ENCODE results near the gene DNAH8.
"Not testable (repeated sequence)": the region's sequence is repeated elsewhere in the genome, so short reads cannot be mapped to it uniquely, and the experiment has no call there.

The DNAH8 gene

DNA sequence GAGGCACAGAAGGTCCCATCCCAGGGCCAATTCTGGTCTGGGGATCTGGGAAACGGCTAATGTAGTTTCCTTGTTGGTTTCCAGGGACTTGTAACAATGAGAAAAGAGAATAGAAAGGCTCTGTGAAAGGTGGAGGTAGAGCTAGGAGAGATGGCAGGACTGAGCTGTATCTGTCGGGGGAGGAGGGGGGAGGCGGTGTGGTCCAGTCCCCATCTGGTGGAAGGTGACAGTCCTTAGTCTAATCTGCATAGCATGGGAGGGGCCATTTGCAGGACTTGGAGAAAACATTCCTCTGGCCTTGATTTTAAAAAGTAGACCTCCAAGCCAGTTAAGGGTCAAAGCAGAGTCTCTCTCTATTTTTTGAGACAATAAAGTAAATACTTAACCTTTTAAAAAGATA is 137.1 kb downstream of the DNAH8 start:
- Histone ChIP-seq H3K4me3 (ENCODE audit: low read length) (no peak overlapping the region), H3K27ac (ENCODE audit: low read length) (no peak overlapping the region), H3K9ac (ENCODE audit: low read length) (no peak overlapping the region), H3K9me3 (ENCODE audit: control insufficient read depth, low read depth, low read length) (no peaks in the 10 kb centered on the region), H3K4me1 (ENCODE audit: control insufficient read depth, low read depth, low read length) (peaks cover 16% of the 10 kb centered on the region), H3K36me3 (ENCODE audit: control insufficient read depth, low read depth, low read length) (no peaks in the 10 kb centered on the region), H3K27me3 (ENCODE audit: control insufficient read depth, insufficient read depth, low read length) (no peaks in the 10 kb centered on the region)

DNA sequence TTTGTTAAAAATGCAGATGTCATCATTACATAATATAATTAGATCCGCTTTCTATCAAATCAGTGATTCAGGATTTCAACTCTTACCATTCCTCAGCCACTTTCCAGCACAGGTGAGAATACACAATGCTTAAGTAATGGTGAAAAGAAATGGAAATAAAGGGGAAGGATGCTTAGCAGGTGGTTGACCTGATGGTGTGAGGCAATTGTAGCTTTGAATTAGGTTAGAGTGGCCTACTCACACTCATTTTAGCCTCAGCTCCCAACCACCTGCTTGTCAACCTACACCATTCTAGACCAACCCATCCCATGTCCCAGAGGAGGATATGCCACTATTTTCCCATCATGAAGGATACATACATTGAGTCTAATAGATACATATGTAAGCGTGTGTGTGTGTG is 138.1 kb downstream of the DNAH8 start:
- no peaks in the 10 kb centered on the region for H3K9me3 ChIP-seq (ENCODE audit: control insufficient read depth, low read depth, low read length)
- H3K27me3 ChIP-seq (ENCODE audit: control insufficient read depth, insufficient read depth, low read length) = no peaks in the 10 kb centered on the region
- H3K27ac ChIP-seq (ENCODE audit: low read length) = no peak overlapping the region
- H3K4me1 ChIP-seq (ENCODE audit: control insufficient read depth, low read depth, low read length) = peaks cover 16% of the 10 kb centered on the region
- H3K4me3 ChIP-seq (ENCODE audit: low read length) = no peak overlapping the region
- no peak overlapping the region for H3K9ac ChIP-seq (ENCODE audit: low read length)
- no peaks in the 10 kb centered on the region for H3K36me3 ChIP-seq (ENCODE audit: control insufficient read depth, low read depth, low read length)

DNA sequence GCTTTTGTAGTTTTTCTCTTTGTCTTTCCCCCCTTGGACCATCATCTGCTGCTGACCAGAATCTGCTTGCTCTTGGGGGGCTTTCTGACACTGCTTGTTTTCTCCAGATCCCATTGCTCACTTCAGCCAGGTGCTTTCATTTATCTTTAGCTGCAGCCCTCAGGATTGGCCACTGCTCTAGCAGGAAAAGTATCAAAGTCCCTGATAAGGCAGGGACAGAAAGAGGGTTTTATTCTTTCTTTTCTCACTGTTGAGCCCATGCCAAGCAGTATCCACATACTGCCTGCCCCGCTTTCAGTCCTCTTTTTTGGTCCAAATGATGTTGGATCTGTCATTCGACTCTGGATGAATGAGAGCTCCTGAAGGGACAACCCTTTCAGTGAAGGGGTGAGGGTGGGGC is 141.4 kb downstream of the DNAH8 start:
- no peak overlapping the region for H3K27ac ChIP-seq (ENCODE audit: low read length)
- no peaks in the 10 kb centered on the region for H3K36me3 ChIP-seq (ENCODE audit: control insufficient read depth, low read depth, low read length)
- H3K4me1 ChIP-seq (ENCODE audit: control insufficient read depth, low read depth, low read length) = peaks cover 5% of the 10 kb centered on the region
- H3K4me3 ChIP-seq (ENCODE audit: low read length) = no peak overlapping the region
- no peak overlapping the region for H3K9ac ChIP-seq (ENCODE audit: low read length)
- no peaks in the 10 kb centered on the region for H3K9me3 ChIP-seq (ENCODE audit: control insufficient read depth, low read depth, low read length)
- H3K27me3 ChIP-seq (ENCODE audit: control insufficient read depth, insufficient read depth, low read length) = no peaks in the 10 kb centered on the region

DNA sequence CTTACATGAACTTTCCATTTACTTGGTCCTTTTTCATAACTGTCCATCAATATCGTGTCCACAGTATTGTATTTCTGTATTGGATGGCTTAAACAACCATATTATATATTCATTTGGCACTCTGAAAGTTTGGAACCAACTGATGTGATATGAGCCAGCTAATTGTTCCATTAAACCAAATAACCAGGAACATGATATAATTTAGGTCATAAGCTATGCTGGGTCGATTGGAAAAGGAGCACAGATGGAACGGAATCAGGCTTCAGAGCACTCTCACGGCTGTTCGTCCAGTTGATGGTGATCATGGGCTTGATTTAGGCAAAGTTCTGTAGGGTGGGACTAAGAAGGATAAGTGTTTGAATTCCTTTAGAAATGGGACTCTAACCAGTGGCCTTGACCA is 142.7 kb downstream of the DNAH8 start:
- Histone ChIP-seq H3K9ac (ENCODE audit: low read length) (no peak overlapping the region), H3K27me3 (ENCODE audit: control insufficient read depth, insufficient read depth, low read length) (no peaks in the 10 kb centered on the region), H3K4me1 (ENCODE audit: control insufficient read depth, low read depth, low read length) (peaks cover 5% of the 10 kb centered on the region), H3K36me3 (ENCODE audit: control insufficient read depth, low read depth, low read length) (no peaks in the 10 kb centered on the region), H3K4me3 (ENCODE audit: low read length) (no peak overlapping the region), H3K27ac (ENCODE audit: low read length) (no peak overlapping the region), H3K9me3 (ENCODE audit: control insufficient read depth, low read depth, low read length) (no peaks in the 10 kb centered on the region)

DNA sequence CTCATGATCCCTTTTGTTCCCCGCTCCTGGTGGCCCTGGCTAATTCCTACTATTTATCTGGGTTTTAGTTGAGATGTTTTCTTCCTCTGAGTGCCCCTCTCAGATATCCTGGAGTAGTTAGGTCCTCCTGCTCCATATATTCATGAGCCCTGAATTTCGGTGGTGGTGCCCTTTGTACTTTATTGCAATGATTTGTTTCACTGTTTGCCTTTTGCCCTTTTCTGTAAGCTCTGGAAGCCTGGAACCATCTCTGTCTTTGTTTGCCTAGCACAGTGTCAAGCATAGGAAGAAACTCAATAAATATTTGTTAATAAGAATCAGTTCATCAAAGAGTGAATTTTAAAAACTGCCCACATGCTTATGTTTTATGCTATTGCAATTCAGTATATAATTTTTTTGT is 144.9 kb downstream of the DNAH8 start:
- H3K9me3 ChIP-seq (ENCODE audit: control insufficient read depth, low read depth, low read length) = no peaks in the 10 kb centered on the region
- H3K27ac ChIP-seq (ENCODE audit: low read length) = no peak overlapping the region
- no peak overlapping the region for H3K9ac ChIP-seq (ENCODE audit: low read length)
- no peaks in the 10 kb centered on the region for H3K4me1 ChIP-seq (ENCODE audit: control insufficient read depth, low read depth, low read length)
- no peaks in the 10 kb centered on the region for H3K36me3 ChIP-seq (ENCODE audit: control insufficient read depth, low read depth, low read length)
- H3K27me3 ChIP-seq (ENCODE audit: control insufficient read depth, insufficient read depth, low read length) = no peaks in the 10 kb centered on the region
- no peak overlapping the region for H3K4me3 ChIP-seq (ENCODE audit: low read length)

DNA sequence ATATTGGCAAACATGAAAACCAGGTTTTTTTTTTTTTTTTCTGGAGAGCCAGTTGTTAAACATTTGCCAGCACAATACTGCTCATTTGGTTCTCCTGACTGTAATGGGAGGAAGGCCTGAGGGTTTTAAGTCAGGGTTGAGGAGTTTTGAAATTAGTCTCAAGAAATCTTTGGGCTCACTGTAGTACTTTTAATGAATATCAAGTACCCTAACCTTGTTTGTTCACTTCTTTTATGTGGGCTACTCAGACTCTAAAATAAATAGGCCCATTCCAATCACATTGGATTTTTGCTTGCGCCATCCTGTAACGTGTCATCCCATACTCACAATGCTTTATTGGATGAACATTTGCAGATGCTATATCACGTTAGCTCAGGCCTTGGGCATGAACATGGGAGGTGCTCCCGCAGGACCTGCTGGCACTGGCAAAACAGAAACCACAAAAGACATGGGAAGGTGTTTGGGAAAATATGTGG is 146.9 kb downstream of the DNAH8 start:
- Histone ChIP-seq H3K27me3 (ENCODE audit: control insufficient read depth, insufficient read depth, low read length) (no peaks in the 10 kb centered on the region), H3K9me3 (ENCODE audit: control insufficient read depth, low read depth, low read length) (no peaks in the 10 kb centered on the region), H3K9ac (ENCODE audit: low read length) (no peak overlapping the region), H3K4me3 (ENCODE audit: low read length) (no peak overlapping the region), H3K27ac (ENCODE audit: low read length) (no peak overlapping the region), H3K4me1 (ENCODE audit: control insufficient read depth, low read depth, low read length) (no peaks in the 10 kb centered on the region), H3K36me3 (ENCODE audit: control insufficient read depth, low read depth, low read length) (no peaks in the 10 kb centered on the region)

DNA sequence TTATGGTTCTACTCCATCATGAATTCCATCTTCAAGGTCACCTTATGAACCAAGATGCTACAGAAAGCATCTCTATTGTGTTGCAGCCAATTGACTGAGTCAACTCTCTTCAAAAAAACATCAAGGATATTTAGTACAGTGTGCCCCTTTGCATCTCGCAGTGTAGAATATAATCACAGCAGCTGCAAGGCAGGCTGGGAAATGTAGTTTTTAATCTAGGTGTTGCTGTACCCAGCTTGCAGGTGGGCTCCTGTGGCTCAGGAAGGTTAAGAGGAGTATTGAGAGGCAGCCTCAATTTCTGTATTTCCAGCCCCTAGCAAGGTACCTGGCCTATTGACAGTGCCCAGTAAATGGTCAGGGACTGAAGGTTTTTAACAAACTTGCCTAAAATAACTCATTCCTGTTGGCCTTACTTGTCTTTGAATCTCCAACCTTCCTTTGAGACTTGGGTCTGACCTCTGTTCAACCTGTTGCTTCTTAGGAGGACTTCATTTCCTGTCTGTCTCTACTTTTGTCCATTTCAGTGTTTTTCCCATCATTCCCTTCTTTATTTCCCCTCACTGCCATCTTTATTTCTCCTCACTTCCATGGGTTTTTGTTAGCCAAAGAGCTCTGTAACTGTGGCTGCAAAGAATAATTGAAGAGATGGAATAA is 150.5 kb downstream of the DNAH8 start:
- Histone ChIP-seq H3K9me3 (ENCODE audit: control insufficient read depth, low read depth, low read length) (no peaks in the 10 kb centered on the region), H3K4me1 (ENCODE audit: control insufficient read depth, low read depth, low read length) (no peaks in the 10 kb centered on the region), H3K27ac (ENCODE audit: low read length) (no peak overlapping the region), H3K27me3 (ENCODE audit: control insufficient read depth, insufficient read depth, low read length) (no peaks in the 10 kb centered on the region), H3K9ac (ENCODE audit: low read length) (no peak overlapping the region), H3K36me3 (ENCODE audit: control insufficient read depth, low read depth, low read length) (no peaks in the 10 kb centered on the region), H3K4me3 (ENCODE audit: low read length) (no peak overlapping the region)

DNA sequence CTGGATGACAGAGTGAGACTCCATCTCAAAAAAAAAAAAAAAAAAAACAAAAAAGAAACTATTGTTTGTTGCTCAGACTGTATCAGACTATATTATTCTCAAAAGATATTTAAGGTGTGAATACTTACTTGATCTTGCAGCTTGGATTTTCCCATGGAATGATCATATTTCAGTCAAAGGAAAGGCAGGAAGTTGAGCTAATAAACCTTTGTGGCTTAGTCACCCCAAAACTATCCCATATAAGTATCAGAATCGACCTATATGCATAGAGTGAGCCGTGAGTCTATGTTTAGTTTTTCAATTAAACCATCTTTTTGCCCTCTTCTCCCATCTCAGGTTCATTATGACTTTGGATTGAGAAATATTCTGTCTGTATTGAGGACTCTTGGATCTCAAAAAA is 152.6 kb downstream of the DNAH8 start:
- H3K4me1 ChIP-seq (ENCODE audit: control insufficient read depth, low read depth, low read length) = no peaks in the 10 kb centered on the region

DNA sequence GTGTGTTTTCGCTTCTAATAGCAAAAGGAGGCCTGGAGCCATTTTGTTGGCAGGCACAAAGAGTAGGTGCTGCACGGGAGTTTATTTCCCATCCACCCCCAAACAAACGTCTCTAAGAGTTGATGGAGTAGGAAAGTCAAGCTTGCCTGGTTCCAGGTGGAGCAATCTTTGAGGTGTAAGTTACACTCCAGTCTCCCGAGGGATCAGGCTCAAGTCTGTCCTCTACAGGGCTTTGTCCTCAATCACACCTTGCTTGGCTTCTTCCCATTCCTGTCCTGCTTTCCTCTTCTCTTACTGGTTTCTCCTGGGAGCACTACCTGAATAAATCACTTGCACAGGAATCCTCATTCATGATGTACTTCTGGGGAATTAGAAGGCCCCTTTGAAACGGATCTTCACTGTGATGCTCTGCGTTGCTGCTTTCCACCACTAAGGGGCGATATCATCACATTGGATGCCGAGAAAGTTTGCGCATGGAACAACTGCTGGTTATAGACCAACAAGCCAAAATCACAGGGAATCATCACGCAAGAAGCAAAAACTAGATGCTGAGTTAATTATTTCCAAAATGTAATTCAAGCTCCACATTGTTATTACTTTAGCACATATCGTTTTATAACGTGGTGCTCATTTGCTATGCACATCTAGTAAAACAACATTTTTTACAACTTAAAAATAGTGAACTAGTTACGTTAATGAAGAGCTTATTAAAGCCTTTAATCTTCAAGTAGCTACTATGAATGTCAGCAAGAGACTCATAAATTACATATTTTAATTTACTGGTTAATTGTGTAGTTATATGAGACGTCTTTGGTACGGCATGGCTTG is 156.8 kb downstream of the DNAH8 start:
- Histone ChIP-seq H3K9me3 (ENCODE audit: control insufficient read depth, low read depth, low read length) (no peaks in the 10 kb centered on the region), H3K27me3 (ENCODE audit: control insufficient read depth, insufficient read depth, low read length) (no peaks in the 10 kb centered on the region), H3K27ac (ENCODE audit: low read length) (no peak overlapping the region), H3K36me3 (ENCODE audit: control insufficient read depth, low read depth, low read length) (no peaks in the 10 kb centered on the region), H3K9ac (ENCODE audit: low read length) (no peak overlapping the region), H3K4me3 (ENCODE audit: low read length) (no peak overlapping the region), H3K4me1 (ENCODE audit: control insufficient read depth, low read depth, low read length) (no peaks in the 10 kb centered on the region)

More for the DNA sequence above, 152.6 kb downstream of the DNAH8 start:
- Histone ChIP-seq H3K27me3 (ENCODE audit: control insufficient read depth, insufficient read depth, low read length) (no peaks in the 10 kb centered on the region), H3K9me3 (ENCODE audit: control insufficient read depth, low read depth, low read length) (no peaks in the 10 kb centered on the region), H3K36me3 (ENCODE audit: control insufficient read depth, low read depth, low read length) (no peaks in the 10 kb centered on the region), H3K4me3 (ENCODE audit: low read length) (no peak overlapping the region), H3K9ac (ENCODE audit: low read length) (no peak overlapping the region), H3K27ac (ENCODE audit: low read length) (no peak overlapping the region)

DNA sequence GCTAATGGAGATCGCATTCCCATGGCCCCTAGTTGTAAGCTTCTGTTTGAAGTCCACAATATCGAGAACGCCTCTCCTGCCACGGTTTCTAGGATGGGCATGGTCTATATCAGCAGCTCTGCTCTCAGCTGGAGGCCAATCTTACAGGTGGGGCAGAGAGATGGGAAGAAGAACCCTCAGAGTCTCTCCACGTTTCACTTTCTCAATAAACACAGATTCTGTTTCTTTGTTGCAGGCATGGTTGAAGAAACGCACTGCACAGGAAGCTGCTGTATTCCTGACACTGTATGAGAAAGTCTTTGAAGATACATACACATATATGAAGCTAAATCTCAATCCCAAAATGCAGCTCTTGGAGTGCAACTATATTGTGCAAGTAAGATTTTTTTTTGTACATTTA is 157.9 kb downstream of the DNAH8 start:
- no peaks in the 10 kb centered on the region for H3K36me3 ChIP-seq (ENCODE audit: control insufficient read depth, low read depth, low read length)
- no peak overlapping the region for H3K4me3 ChIP-seq (ENCODE audit: low read length)
- H3K27me3 ChIP-seq (ENCODE audit: control insufficient read depth, insufficient read depth, low read length) = no peaks in the 10 kb centered on the region
- no peaks in the 10 kb centered on the region for H3K9me3 ChIP-seq (ENCODE audit: control insufficient read depth, low read depth, low read length)
- no peak overlapping the region for H3K9ac ChIP-seq (ENCODE audit: low read length)
- no peak overlapping the region for H3K27ac ChIP-seq (ENCODE audit: low read length)
- no peaks in the 10 kb centered on the region for H3K4me1 ChIP-seq (ENCODE audit: control insufficient read depth, low read depth, low read length)

DNA sequence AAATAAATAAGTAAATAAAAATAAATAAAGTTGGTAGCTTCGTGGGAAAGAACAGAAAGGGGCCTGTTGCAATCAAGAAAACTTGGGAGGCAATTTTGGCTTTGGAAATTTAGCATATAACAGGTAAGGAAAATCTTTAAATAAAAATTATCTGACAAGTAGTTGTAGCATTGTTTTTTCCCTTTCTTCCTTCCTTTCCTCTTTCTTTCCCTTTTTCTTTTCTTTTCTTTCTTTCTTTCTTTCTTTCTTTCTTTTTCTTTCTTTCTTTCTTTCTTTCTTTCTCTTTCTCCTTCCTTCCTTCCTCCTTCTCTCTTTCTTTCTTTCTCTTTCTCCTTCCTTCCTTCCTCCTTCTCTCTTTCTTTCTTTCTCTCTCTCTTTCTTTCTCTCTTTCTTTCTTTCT is 158.7 kb downstream of the DNAH8 start:
- not testable (repeated sequence) for H3K27me3 ChIP-seq (ENCODE audit: control insufficient read depth, insufficient read depth, low read length); H3K9ac ChIP-seq (ENCODE audit: low read length); H3K27ac ChIP-seq (ENCODE audit: low read length)

DNA sequence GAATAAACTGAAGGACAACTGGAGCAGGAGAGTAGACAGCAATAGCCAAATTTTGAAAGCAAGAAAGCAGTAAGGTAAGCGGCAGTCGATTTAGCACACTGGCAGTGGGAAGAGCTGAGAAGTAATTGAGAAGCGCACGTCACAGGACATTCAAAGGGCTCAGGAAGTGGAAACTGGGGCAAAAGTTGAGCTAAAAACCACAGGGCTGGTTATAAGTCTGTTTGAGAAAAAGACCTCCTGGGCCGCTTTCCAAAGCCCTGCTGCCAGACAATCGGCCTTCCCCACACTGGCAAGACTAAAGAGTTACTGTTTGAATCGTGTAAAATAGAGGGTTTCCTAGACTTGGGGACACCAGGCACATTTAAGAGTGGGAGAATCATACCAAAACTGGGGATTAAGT is 161.4 kb downstream of the DNAH8 start:
- H3K9ac ChIP-seq (ENCODE audit: low read length) = no peak overlapping the region
- H3K4me3 ChIP-seq (ENCODE audit: low read length) = no peak overlapping the region
- H3K9me3 ChIP-seq (ENCODE audit: control insufficient read depth, low read depth, low read length) = no peaks in the 10 kb centered on the region
- no peaks in the 10 kb centered on the region for H3K4me1 ChIP-seq (ENCODE audit: control insufficient read depth, low read depth, low read length)
- H3K36me3 ChIP-seq (ENCODE audit: control insufficient read depth, low read depth, low read length) = no peaks in the 10 kb centered on the region
- H3K27me3 ChIP-seq (ENCODE audit: control insufficient read depth, insufficient read depth, low read length) = no peaks in the 10 kb centered on the region
- H3K27ac ChIP-seq (ENCODE audit: low read length) = no peak overlapping the region

More for the DNA sequence above, 158.7 kb downstream of the DNAH8 start:
- not testable (repeated sequence) for H3K36me3 ChIP-seq (ENCODE audit: control insufficient read depth, low read depth, low read length); H3K4me3 ChIP-seq (ENCODE audit: low read length); H3K9me3 ChIP-seq (ENCODE audit: control insufficient read depth, low read depth, low read length); H3K4me1 ChIP-seq (ENCODE audit: control insufficient read depth, low read depth, low read length)
